Hepatocyte (in vitro differentiated cells): Measurements from ENCODE around the gene USP47. TPM values are rescaled to one million over a fixed set of nuclear protein-coding genes. Genes with fewer than 3 reads are reported as not detected.

ENCODE experiments used
- DNase-seq: peaks from one replicate; pipeline ENCODE4 v3.0.0-alpha.2; 2016; ENCODE audit warnings: low spot score
- H2AFZ ChIP-seq: fragments of 200-600 bp; sonication (generic); 2 replicates; pipeline ENCODE4 v1.6.0; 2016; ENCODE audit warnings: antibody characterized with exemption, mild to moderate bottlenecking
- H3K27ac ChIP-seq: fragments of 200-600 bp; sonication (generic); 2 replicates; pipeline ENCODE4 v1.5.1; 2016; ENCODE audit warnings: mild to moderate bottlenecking
- H3K27me3 ChIP-seq: fragments of 200-600 bp; sonication (generic); 2 replicates; pipeline ENCODE4 v1.6.1; 2016
- H3K36me3 ChIP-seq: fragments of 200-600 bp; sonication (generic); replicated peaks from 2 replicates; pipeline ENCODE4 v1.5.1; 2016; ENCODE audit warnings: low read depth; ENCODE audit not compliant: insufficient read depth
- H3K4me1 ChIP-seq: fragments of 200-600 bp; sonication (generic); 2 replicates; pipeline ENCODE4 v1.5.1; 2016; ENCODE audit warnings: mild to moderate bottlenecking, moderate library complexity; ENCODE audit not compliant: insufficient read depth
- H3K4me2 ChIP-seq: fragments of 200-600 bp; sonication (generic); 2 replicates; pipeline ENCODE4 v1.6.0; 2016
- H3K4me3 ChIP-seq: fragments of 200-600 bp; sonication (generic); 2 replicates; pipeline ENCODE4 v1.5.1; 2016; ENCODE audit warnings: mild to moderate bottlenecking
- H3K79me2 ChIP-seq: fragments of 200-600 bp; sonication (generic); 2 replicates; pipeline ENCODE4 v1.6.0; 2017; ENCODE audit warnings: mild to moderate bottlenecking
- H3K9me2 ChIP-seq: fragments of 200-600 bp; sonication (generic); replicated peaks from 2 replicates; pipeline ENCODE4 v1.6.0; 2017; ENCODE audit warnings: mild to moderate bottlenecking; ENCODE audit not compliant: insufficient read depth
- H3K9me3 ChIP-seq: fragments of 200-600 bp; sonication (generic); 2 replicates; pipeline ENCODE4 v1.5.1; 2016; ENCODE audit warnings: low read depth, mild to moderate bottlenecking
- H4K20me1 ChIP-seq: fragments of 200-600 bp; sonication (generic); 2 replicates; pipeline ENCODE4 v1.6.0; 2016; ENCODE audit warnings: mild to moderate bottlenecking; ENCODE audit not compliant: insufficient read depth, poor library complexity, severe bottlenecking
- CTCF ChIP-seq: fragments of 200-600 bp; sonication (generic); IDR thresholded peaks from 2 replicates; pipeline ENCODE4 v1.5.1; 2016; ENCODE audit warnings: antibody characterized with exemption, mild to moderate bottlenecking; ENCODE audit not compliant: poor library complexity
- EZH2 ChIP-seq: fragments of 200-600 bp; sonication (generic); IDR thresholded peaks from 2 replicates; pipeline ENCODE4 v1.6.1; 2016; ENCODE audit warnings: antibody characterized with exemption, mild to moderate bottlenecking, borderline replicate concordance
- EZH2phosphoT487 ChIP-seq: fragments of 200-600 bp; sonication (generic); IDR thresholded peaks from one replicate; pipeline ENCODE4 v1.6.1; 2018; ENCODE audit warnings: antibody characterized with exemption, mild to moderate bottlenecking, low read depth, moderate library complexity; ENCODE audit not compliant: unreplicated experiment, severe bottlenecking
- WGBS: methylation state at CpG from one replicate; pipeline ENCODE4 v1.1.6; 2016; ENCODE audit warnings: low lambda C conversion rate; ENCODE audit errors: missing lambda C conversion rate; 5-methylcytosine and 5-hydroxymethylcytosine counted together
- polyA plus RNA-seq: library from polyadenylated mRNA; unstranded; fragments of >200 nt; fragmentation: Nextera tagmentation; extraction: Ambion mirVana; gene quantifications from 2 replicates; pipeline ENCODE4 v1.2.1, GENCODE V29; 2016
- total RNA-seq: library from RNA; depleted of rRNA; stranded (reverse); fragments of >200 nt; gene quantifications from 2 replicates; pipeline ENCODE4 v1.2.3, GENCODE V29; 2014

USP47 gene
- total and polyA plus RNA-seq, 2 experiments from 2014 or later: 34.0 to 76.9 TPM

GRCh38 chr11:11894486-11894885 lies 52.7 kb downstream of the USP47 start:
- H3K27me3 ChIP-seq: no peaks in the 10 kb centered on the region
- no peaks in the 10 kb centered on the region for H3K9me2 ChIP-seq
- H3K4me2 ChIP-seq: no peak overlapping the region
- no peaks in the 10 kb centered on the region for H3K9me3 ChIP-seq
- H3K4me1 ChIP-seq: no peaks in the 10 kb centered on the region
- H3K27ac ChIP-seq: no peak overlapping the region
- 94% methylated on average over 1 of the region's 1 CpG for WGBS
- no peak for DNase-seq
- H2AFZ ChIP-seq: no peak overlapping the region
- peaks cover 15% of the 10 kb centered on the region for H3K79me2 ChIP-seq
- no peak overlapping the region for H3K4me3 ChIP-seq
- TF ChIP-seq EZH2 (no peak), CTCF (no peak), EZH2phosphoT487 (no peak)
- no peaks in the 10 kb centered on the region for H4K20me1 ChIP-seq
- no peaks in the 10 kb centered on the region for H3K36me3 ChIP-seq

- TF ChIP-seq EZH2 (no peak), EZH2phosphoT487 (no peak), CTCF (peak; percentile 17)
- no peaks in the 10 kb centered on the region for H3K27me3 ChIP-seq
- H3K4me2 ChIP-seq: no peak overlapping the region
- H3K9me3 ChIP-seq: no peaks in the 10 kb centered on the region
- no peaks in the 10 kb centered on the region for H3K9me2 ChIP-seq
- H3K27ac ChIP-seq: no peak overlapping the region
- no peaks in the 10 kb centered on the region for H3K4me1 ChIP-seq
- H3K79me2 ChIP-seq: peaks cover 15% of the 10 kb centered on the region
- H3K36me3 ChIP-seq: no peaks in the 10 kb centered on the region
- H2AFZ ChIP-seq: no peak overlapping the region
- H4K20me1 ChIP-seq: no peaks in the 10 kb centered on the region
- DNase-seq: no peak
- 94% methylated on average over 1 of the region's 1 CpG for WGBS
- no peak overlapping the region for H3K4me3 ChIP-seq
Measured at GRCh38 chr11:11895672-11896071, 53.9 kb downstream of the USP47 start.

GRCh38 chr11:11898648-11899047 lies 56.9 kb downstream of the USP47 start:
- Histone ChIP-seq H3K27ac (no peak overlapping the region), H3K4me1 (no peaks in the 10 kb centered on the region), H3K27me3 (no peaks in the 10 kb centered on the region), H3K9me2 (no peaks in the 10 kb centered on the region), H3K79me2 (peaks cover 2% of the 10 kb centered on the region), H3K4me3 (no peak overlapping the region), H3K36me3 (no peaks in the 10 kb centered on the region), H3K4me2 (no peak overlapping the region), H3K9me3 (no peaks in the 10 kb centered on the region), H4K20me1 (no peaks in the 10 kb centered on the region), H2AFZ (no peak overlapping the region)
- TF ChIP-seq CTCF (no peak), EZH2 (no peak), EZH2phosphoT487 (no peak)
- WGBS: 88% methylated on average over 2 of the region's 2 CpGs
- DNase-seq: no peak

- Histone ChIP-seq H3K4me3 (no peak overlapping the region), H3K79me2 (peaks cover 2% of the 10 kb centered on the region), H3K4me2 (no peak overlapping the region), H3K9me3 (no peaks in the 10 kb centered on the region), H3K36me3 (no peaks in the 10 kb centered on the region), H3K27ac (no peak overlapping the region), H3K27me3 (no peaks in the 10 kb centered on the region), H3K9me2 (no peaks in the 10 kb centered on the region), H3K4me1 (no peaks in the 10 kb centered on the region), H2AFZ (no peak overlapping the region), H4K20me1 (no peaks in the 10 kb centered on the region)
- DNase-seq: no peak
- WGBS: 88% methylated on average over 1 of the region's 1 CpG
- TF ChIP-seq CTCF: peak; percentile 9
- TF ChIP-seq EZH2phosphoT487: no peak
Measured at GRCh38 chr11:11899401-11899800, 57.6 kb downstream of the USP47 start.
